HG02759 (cell line): ENCODE results near the gene MVB12B.
A peak's percentile ranks its signal among the peaks of the same experiment; 100 is the strongest.

Experiments used
- ATAC-seq: cut with Tn5 transposase; IDR thresholded peaks from one replicate; pipeline ENCODE4 v1.9.1; 2021; ENCODE audit warnings: mild to moderate bottlenecking, moderate library complexity; ENCODE audit not compliant: unreplicated experiment

Gene MVB12B

GRCh38 chr9:126302730-126303129 is 23.9 kb upstream of the MVB12B start:
- no peak for ATAC-seq

- no peak for ATAC-seq
These were observed 23.1 kb upstream of the MVB12B start for GRCh38 chr9:126303488-126303887.

- no peak for ATAC-seq
These were observed 22.2 kb upstream of the MVB12B start for GRCh38 chr9:126304207-126304970.

GRCh38 chr9:126304971-126305320 is 21.7 kb upstream of the MVB12B start:
- no peak for ATAC-seq

GRCh38 chr9:126306071-126306647 is 20.5 kb upstream of the MVB12B start:
- ATAC-seq, result no peak

- ATAC-seq, result no peak
These were observed 19.1 kb upstream of the MVB12B start for GRCh38 chr9:126307322-126308061.

GRCh38 chr9:126309427-126310189 is 17.0 kb upstream of the MVB12B start:
- no peak for ATAC-seq

GRCh38 chr9:126312584-126313551 is 13.8 kb upstream of the MVB12B start:
- no peak for ATAC-seq

GRCh38 chr9:126316085-126316655 is 10.5 kb upstream of the MVB12B start:
- ATAC-seq, result no peak

GRCh38 chr9:126317513-126317912 is 9.1 kb upstream of the MVB12B start:
- no peak for ATAC-seq

GRCh38 chr9:126318858-126319257 is 7.8 kb upstream of the MVB12B start:
- ATAC-seq, result no peak

- ATAC-seq, result no peak
These were observed 7.0 kb upstream of the MVB12B start for GRCh38 chr9:126319671-126320070.

- ATAC-seq, result no peak
These were observed 6.3 kb upstream of the MVB12B start for GRCh38 chr9:126320158-126320922.

GRCh38 chr9:126321742-126322141 is 4.9 kb upstream of the MVB12B start:
- no peak for ATAC-seq

GRCh38 chr9:126325821-126326220 is 808 bp upstream of the MVB12B start:
- ATAC-seq, result no peak

- peak; percentile 38 for ATAC-seq
These were observed 531 bp downstream of the MVB12B start for GRCh38 chr9:126327006-126327713.

- no peak for ATAC-seq
These were observed 1.1 kb downstream of the MVB12B start for GRCh38 chr9:126327714-126328185.

GRCh38 chr9:126328407-126328806 is 1.8 kb downstream of the MVB12B start:
- no peak for ATAC-seq
